ENCODE measurements around the gene KRTAP15-1.

KRTAP15-1 gene, protein sequence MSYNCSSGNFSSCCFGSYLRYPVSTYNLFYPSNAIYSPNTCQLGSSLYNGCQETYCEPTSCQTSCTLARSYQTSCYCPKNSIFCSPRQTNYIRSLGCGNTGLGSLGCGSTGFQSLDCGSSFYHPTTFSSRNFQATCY

DNA sequence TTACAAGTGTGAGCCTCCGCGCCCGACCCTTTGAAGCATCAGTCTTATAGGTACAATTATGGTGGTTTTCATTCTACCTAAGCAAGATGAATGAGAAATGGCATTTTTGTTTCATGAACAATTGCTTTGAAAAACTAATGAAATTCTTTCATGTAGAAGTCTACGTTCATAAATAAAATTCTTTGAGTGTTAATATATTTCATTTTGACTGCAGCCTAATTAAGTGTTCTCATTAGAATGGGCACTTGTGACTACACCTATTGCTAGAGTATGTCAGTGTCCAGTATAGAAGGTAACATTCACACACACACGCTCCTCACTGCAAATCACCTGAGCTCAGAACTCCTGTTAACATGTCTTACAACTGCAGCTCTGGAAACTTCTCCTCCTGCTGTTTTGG is at the start of gene KRTAP15-1:
Gene KRTAP15-1, plus strand, starts transcription at position 301 of the 400 bp plus-strand sequence. Its CDS starts 53 bp downstream, at position 354.
- DNase-seq, result no peak

DNA sequence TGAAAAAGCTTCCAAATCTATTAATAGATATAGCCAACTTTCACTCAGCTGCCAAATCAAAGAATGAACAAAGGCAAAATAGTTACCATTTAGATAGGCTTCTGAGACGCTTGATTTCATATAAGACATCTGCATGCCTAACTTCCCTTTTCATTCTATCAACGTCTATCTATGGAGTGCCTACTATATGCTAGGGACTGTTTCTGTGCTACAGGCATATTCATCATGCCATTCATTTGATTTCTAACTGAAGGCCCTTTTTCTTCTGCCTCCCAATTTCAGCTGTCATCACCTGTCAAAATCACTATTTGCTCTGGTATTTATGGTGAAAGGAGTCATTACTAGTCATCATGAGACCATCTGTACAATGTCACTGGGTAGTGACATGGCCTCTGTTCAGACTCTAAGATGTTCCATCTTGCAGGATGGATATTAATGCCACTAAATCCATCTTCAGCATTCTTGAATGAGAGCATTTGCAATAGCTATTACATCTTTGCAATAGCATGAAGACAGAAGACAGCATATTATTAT is 48.5 kb upstream of the KRTAP15-1 start:
- no peak for DNase-seq

DNA sequence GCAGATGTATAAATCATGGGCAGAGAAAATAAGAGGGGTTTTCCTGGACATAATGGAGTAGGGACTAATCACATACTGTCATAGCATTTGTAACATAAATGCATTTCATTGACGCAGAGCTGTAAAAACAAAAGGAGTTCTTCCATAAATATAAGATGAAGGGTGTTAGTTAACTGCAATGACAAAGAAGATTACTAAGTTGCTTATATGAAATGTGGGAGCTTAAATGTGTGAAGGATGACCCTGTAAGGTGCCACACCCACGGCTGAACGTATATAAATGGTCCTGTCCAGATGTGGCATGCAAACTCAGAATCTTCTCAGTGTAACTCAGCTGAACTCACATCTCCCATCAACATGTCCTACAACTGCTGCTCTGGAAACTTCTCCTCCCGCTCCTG is 44.3 kb upstream of the KRTAP15-1 start, which contains the start of gene KRTAP13-1:
Gene KRTAP13-1, plus strand, starts transcription at position 301 of the 400 bp plus-strand sequence. Its CDS starts 56 bp downstream, at position 357.
- no peak for DNase-seq

DNA sequence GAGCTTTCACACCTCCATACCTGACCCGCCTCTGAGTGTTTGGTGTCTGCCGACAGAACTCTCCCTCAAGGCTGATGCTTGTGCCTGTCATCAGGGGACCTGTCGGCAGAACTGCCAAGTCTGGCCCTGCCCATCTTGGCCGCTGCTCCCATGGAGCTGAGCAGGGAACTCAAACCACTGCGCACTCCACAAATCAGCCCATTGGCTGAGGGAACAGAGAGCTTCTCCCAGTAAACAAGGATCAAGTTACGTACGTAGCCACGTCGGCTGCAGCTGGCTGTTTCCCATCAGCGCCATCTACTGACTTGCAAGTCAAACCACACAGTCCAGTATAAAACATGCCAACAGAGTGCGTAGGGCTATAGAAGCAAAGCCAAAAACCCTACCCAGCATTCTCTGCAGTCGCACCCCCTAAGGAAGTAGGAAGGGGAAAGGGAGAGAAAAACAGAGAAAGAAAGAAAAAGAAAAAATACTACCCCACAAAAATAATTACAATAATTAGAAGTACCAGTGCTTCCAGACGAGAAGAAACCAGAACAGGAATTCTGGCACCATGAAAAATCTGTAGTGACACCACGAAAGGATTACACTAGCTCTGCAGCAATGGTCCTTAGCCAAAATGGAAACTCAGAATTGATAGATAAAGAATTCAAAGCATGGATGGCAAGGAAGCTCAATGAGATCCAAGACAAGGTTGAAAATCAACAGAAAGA is 31.1 kb upstream of the KRTAP15-1 start:
- DNase-seq, result peak; percentile 22 to 52

DNA sequence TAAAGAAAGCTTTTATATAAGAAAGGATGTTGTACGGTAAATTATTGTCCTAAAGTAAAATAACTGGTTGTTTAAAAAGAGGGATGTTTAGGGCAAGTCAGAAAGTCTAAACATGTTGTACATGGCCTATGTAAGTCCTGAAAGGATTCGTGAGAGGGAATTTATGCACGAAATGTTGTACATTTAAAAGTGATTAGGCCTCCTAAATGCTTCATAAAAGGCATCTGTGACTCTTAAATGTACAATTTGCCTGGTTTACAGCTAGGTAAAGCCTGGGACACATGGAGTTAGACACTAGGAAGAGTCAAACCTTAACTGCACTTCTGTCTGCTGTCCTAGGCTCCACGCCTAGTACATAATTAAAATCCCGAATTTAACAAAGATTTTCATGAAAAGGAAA is 24.1 kb upstream of the KRTAP15-1 start:
- no peak for DNase-seq

DNA sequence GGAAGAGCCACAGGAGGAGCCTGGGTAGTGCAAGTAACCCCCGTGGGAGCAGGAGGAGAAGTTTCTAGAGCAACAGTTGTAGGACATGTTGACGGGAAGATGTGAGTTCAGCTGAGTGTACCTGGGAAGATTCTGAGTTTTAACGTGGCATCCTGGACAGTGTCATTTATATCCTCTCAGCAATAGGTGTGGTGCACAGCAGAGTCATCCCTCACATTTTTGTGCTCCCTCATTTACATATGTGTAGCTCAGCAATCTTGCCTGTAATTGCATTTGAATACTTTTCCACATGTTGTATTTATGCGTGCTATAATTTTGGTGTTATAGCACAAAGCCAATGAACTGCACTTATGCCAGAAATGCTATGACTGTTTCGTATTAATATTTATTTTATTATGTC is 14.2 kb upstream of the KRTAP15-1 start, which contains the start of gene KRTAP13-3:
Gene KRTAP13-3, minus strand, starts transcription at position 101 of the 400 bp plus-strand sequence. Its CDS starts 14 bp downstream, at position 87.
- DNase-seq, result no peak

DNA sequence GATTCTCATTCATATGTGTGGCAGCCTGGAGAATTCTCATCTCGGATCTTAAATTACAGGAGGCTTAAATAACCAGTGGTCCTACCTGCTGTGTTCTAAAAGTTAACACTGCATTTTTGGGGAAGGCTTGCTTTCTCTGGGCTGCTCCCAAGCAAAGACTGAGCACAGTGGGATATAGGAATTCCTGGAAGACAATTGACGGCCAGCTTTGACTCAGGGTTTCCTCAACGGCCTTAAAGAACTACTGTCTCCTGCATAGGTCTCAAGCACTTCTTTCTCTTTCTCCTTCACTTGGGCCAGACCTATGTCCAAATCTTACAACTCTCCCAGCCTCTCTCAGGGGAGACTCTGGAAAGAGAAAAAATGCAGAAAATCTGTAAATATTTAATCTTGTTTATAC is 13.3 kb upstream of the KRTAP15-1 start:
- no peak for DNase-seq

DNA sequence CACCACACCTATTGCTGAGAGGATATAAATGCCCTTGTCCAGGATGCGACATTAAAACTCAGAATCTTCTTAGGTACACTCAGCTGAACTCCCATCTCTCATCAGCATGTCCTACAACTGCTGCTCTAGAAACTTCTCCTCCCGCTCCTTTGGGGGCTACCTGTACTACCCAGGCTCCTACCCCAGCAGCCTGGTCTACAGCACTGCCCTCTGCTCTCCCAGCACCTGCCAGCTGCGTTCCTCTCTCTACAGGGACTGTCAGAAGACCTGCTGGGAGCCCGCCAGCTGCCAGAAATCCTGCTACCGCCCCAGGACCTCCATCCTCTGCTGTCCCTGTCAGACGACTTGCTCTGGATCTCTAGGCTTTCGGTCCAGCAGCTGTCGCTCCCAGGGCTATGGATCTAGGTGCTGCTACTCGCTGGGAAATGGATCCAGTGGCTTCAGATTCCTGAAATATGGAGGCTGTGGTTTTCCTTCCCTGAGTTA is 9.9 kb upstream of the KRTAP15-1 start, which contains the start of gene KRTAP13-4:
Gene KRTAP13-4, plus strand, starts transcription at position 51 of the 486 bp plus-strand sequence. Its CDS starts 56 bp downstream, at position 107.
- no peak for DNase-seq

DNA sequence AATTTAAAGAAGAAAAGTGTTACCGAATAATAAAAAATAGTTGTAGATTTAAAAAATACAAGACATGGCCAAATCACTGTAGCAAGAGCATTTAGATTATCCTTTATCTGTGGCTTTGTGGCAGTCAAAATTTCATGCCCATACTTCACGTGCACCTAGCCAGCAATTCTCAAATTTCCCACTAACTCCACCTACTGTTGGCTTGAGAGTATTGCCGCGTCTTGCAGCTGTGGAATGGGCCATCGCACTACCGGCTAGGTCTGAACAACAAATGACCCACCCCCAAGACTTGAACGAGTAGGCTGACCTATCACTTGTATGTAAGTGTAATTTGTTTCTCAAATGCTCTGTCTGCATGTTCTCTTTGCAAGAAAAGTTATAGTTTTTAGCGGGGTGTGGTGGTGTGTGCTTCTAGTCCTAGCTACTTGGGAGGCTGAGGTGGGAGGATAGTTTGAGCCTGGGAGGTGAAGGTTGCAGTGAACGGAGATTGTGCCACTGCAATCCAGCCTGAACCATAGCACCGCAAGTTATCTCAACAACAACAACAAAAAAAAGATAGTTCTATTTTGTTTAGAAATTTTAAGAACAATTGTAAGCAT is 5.9 kb upstream of the KRTAP15-1 start:
- peak; percentile 49 to 64 for DNase-seq

DNA sequence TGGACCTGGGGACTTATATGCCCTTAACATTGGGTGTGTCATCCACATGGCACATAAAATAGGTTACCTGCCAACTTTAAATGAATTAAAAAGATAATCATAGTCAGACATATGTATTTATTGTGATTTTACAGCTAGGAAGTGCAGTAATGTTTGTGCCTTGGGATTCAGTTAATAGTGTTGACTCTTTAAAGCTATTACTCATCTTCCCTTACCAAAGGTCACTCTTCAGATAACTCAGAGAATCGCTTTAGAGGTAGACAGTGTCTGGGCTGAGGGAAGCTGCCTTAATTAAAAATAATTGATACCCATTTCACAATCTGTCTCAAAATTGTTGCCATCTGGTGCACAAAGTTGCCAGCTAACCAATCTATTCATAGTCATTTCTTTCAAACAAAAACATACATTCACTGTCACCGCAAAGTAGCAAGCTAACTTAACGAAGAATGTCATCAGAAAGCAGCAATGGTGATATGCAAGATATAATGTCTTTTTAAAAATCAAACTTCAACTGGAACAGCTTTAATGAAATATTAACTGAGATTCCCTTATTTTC is 3.0 kb upstream of the KRTAP15-1 start:
- DNase-seq, result no peak

DNA sequence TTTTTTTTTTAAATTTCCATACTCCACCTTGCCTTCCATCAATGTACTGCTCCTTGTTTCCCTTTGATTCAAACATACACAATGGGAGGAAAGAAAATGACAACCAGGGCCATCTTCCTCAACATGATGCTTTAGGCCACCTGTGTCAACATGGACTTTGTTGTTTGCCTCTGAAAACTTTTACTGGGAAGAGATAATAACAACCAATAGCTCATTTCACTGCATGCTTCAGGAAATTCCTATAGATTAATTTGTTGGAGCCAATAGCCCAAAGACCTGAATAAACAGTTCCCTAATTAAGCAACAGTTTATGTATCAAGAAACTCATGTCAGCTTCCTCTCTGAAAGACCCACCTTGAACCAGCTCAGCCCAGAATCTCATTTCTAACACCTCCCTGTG is 3.2 kb downstream of the KRTAP15-1 start:
- DNase-seq, result no peak

DNA sequence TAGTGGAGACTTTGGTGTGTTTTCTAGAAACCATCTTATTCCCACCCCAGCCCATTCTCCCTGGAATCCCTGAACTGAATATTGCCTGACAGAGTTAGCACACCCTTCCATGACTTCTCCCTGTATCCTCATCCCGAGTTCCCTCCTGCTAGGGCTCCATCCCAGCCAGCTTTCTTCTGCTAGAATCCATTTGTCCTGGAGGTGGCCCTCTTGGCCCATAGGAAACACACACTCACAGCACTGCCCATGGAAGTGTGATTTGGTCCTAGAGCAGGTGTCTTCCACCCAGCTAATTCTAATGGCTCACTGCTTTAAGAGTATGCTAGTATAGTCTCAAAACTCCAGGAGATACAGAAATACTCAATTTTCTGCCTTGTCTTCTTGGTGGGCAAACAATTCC is 4.1 kb downstream of the KRTAP15-1 start:
- DNase-seq, result no peak

DNA sequence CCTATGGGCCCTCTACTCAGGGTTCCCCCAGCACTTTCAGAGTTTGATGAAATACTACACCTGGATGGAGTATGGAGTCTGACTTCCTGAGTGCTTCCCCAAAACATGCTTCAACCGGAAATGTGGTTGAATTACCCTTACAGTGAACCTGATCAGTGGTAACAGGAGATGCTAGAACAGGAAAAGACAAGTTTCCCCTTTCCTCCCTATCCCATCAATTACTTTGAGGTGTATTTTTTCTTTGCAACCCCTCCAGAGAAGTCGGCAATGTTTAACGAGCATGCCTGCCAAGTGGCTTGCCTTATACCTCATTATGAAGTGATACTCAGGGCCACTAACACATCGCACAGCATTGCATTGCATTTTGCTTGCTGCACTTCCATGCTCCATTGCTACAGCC is 7.0 kb downstream of the KRTAP15-1 start:
- DNase-seq, result peak; percentile 23 to 58

DNA sequence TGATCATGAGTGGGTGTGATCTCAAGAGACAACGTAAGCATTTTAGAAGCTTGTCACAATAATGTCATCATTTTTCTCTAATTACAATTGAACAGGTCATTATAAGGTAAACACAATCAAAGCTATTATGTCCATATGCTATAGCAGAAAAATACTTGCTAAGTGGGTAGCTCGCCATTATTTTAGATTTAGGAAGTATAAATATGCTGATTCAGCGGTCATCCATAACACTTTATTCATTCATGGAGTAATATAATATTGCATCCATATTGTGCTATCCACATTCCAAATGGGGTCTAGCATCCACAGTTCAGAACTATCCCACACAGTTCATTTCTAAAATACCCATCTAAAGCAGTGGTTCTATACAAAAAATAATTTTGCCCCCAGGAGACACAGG is 8.4 kb downstream of the KRTAP15-1 start:
- no peak for DNase-seq

DNA sequence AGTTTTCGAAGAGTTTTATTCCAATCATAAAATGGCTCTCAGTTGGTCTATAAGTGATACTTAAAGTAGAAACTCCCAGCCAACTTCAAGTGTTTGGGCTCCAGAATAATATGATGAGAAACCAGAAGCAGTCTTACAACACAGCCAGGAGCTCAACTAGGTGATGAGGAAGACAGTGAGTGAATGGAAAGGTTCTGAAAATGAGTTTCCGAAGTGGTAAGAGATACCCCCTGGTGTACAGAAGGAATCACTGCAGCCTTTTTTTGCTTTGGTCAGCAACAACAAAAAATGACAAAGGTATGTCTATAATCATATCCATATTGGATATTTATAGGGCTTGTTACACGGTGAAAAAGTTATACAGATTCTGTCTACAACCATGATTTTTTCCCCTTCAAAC is 23.6 kb downstream of the KRTAP15-1 start:
- peak; percentile 39 to 63 for DNase-seq

DNA sequence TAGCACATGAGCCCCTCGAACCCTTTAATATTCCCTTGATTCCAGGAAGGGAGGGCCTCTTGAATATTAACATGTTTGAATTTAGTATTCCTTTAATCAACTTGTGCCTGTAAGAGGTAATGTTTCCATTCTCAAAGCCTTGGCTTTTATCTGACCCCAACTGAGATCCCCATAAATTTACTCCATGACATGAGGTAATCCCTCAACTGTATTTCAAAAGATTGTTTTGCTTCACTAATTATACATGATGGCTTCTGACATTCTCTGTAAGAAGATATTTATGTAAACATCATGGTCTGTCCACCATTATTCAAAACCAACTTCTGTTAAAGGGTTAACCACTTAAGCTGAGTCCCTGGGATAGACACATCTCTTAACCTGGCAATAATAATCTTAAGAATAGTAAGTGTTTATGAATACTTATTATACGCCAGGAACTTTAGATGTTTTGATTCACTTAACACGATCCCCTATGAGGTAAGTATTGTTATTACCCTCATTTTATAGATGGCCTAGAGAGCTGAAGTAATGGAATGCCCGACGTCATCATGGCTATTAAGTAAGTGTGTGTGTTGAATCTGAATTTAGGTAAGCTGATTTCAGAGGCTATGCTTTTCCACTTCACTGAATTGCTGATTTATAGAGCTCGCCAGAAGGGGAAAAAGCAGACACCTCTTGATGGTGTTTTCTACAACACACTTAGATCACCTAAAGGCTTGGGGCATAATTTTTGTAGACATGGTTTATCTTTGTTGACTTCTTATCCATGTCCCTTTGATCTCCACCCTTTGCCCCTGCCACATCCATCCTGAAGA is 29.0 kb downstream of the KRTAP15-1 start:
- no peak for DNase-seq

DNA sequence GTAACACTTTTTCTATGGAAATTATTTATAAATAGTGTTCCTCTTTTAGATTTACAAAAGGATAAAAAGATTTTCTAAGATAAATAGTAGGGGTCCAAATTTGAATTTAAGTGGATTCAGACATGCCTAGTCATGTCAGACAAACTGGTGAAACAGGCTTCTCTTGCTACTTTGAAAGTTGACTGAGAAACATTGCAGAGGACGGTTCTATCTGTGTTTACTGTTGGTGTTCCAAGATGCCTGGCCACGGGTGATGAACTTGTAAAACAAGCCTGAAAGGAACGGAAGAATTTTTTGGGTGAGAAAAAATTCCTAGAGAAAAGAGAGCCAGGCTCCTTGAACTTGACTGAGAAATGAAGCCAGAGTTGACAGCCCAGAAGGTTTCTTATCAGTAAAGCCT is 37.9 kb downstream of the KRTAP15-1 start:
- no peak for DNase-seq

DNA sequence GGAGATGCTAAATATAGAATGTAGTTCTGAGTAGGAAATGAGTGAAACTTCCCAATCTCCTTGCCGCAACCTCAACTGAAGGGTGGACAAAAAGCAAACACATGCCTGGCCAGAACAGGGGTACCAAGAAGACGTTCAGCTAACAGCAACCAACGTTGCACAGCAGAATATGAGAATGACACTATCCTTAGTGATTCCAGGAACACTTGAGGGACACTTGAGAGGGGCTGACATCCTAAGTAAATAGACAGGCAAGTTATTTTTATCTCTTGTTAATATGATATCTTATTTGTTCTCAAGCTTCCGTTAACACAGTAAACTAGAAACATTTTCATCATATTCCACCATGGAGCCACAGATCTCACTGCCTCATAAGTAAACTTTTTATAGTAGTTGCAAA is 39.2 kb downstream of the KRTAP15-1 start:
- no peak for DNase-seq

DNA sequence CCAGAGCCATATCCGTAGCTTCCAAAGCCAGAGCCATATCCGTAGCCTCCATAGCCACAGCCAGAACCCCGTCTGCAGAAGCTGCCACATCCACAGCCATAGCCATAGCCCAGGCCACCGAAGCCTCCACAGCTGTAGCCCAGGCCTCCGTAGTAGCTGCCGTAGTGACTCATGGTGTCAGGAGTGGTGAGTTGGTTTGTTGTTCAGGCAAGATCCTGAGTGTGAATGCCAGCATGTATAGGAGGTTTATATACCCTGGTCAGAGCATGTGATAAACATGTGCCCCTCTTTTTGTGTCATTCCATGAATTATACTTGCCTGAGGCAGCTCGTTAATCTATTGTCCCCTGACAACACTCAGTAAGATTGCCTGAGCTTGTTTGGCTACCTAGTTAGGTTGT is 40.1 kb downstream of the KRTAP15-1 start, which contains the start of gene KRTAP19-1:
Gene KRTAP19-1, minus strand, starts transcription at position 223 of the 400 bp plus-strand sequence. Its CDS starts 50 bp downstream, at position 173.
- no peak for DNase-seq

DNA sequence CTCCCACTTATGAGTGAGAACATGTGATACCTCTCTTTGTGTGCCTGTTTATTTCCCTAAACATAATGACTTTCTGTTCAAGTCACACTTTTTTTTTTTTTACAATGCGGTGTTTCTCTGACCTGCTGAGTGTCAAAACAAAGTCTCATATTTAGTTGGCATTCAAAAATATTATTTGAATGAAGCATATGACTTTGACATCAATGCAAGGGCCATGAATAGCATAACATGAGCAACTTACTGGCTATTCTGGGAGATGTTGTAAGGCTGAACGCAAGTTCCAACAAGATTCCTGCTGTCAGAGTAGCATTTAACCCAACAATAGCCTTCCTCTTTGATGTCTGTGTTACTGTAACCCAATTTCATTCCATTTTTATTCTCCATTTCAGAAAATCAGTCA is 42.1 kb downstream of the KRTAP15-1 start:
- no peak for DNase-seq

DNA sequence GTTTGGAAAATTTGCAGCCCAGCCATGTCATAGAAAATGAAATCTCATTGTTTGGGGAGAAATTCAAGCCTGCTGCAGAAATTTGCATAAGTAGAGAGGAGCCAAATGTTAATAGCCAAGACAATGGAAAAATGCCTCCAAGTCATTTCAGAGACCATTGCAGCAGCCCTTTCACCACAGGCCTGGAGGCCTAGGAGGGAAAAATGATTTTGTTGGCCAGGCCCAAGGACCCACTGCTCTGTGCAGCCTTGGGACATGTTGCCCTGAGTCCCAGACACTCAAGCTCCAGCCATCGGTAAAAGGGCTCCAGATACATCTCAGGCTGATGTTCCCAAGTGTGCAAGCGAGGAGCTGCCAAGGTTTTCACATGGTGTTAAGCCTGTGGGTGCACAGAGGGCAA is 46.1 kb downstream of the KRTAP15-1 start:
- DNase-seq, result no peak

DNA sequence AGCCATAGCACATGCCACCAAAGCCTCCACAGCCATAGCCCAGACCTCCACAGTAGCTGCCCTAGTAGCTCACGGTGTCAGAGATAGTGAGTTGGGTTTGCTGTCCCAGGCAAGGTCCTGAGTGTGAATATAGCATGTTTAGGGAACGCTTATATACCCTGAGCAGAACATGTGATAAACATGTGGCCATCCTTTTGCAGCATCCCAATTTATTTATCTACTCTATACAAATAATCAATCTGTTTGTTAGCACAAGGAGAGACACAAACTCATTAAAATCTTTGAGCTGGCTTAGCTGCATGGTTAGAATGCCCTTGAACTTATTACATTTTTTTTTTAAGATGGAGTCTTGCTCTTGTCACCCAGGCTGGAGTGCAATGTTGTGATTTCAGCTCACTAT is 47.3 kb downstream of the KRTAP15-1 start, which contains the start of gene KRTAP19-2:
Gene KRTAP19-2, minus strand, starts transcription at position 101 of the 400 bp plus-strand sequence. Its CDS starts 88 bp downstream, at position 13.
- DNase-seq, result no peak
